GM12878 (cell line): ENCODE measurements around the gene ZNF644. TPM values are rescaled to one million over a fixed set of nuclear protein-coding genes. Genes with fewer than 3 reads are reported as not detected.

Source experiments
- ATAC-seq: fragments of 200-7000 bp; cut with Tn5 transposase; 3 replicates; pipeline ENCODE4 v1.9.1; 2020; ENCODE audit warnings: mild to moderate bottlenecking, moderate library complexity
- BruUV-seq: library from RNA; stranded (reverse); fragments of 400-500 nt; replicated peaks from 2 replicates; lab custom pipeline; 2021; lab: Mats Ljungman, UMichigan
- CTCF ChIA-PET: fragments of 300-600 bp; sonication (Branson Sonifier 250); formaldehyde crosslinking; extraction: SDS; loops from one replicate; lab custom pipeline; 2021; ENCODE audit warnings: inconsistent platforms; lab: Yijun Ruan, JAX
- POLR2A ChIA-PET: fragments of 350-600 bp; formaldehyde crosslinking; extraction: SDS; loops from one replicate; lab custom pipeline; 2021; ENCODE audit warnings: inconsistent platforms; lab: Charles Lee
- RAD21 ChIA-PET: fragments of 300-600 bp; sonication (Branson Sonifier 250); formaldehyde crosslinking; loops from one replicate; lab custom pipeline; 2023; ENCODE audit warnings: antibody characterized with exemption; ENCODE audit not compliant: unreplicated experiment; lab: Charles Lee
- SMC1A ChIA-PET: fragments of 300-600 bp; sonication (Branson Sonifier 250); formaldehyde crosslinking; loops from one replicate; lab custom pipeline; 2023; ENCODE audit not compliant: unreplicated experiment, uncharacterized antibody; lab: Charles Lee
- DNase-seq: peaks from one replicate; pipeline ENCODE4 v3.0.0-alpha.2; 2011; ENCODE audit warnings: low read depth, low spot score
- FAIRE-seq: peaks from 3 replicates; lab custom pipeline; 2011; peaks lifted over from hg19 to GRCh38; lab: Jason Lieb, UNC
- H2AFZ ChIP-seq: 2 replicates; pipeline ENCODE4 v1.6.0; 2011; ENCODE audit warnings: low read depth, low read length, control low read depth; ENCODE audit not compliant: control insufficient read depth
- H3K27ac ChIP-seq: 2 replicates; pipeline ENCODE4 v1.5.1; 2011; ENCODE audit warnings: control low read depth; ENCODE audit not compliant: control insufficient read depth, insufficient read depth
- H3K27me3 ChIP-seq, 2 experiments: replicated peaks in 1 of 2; 2 replicates each; pipeline versions ENCODE4 v1.6.0 to v1.6.1; 2011; ENCODE audit warnings: low read length in 1 of 2; ENCODE audit not compliant: control insufficient read depth in 2 of 2, insufficient read depth in 2 of 2
- H3K36me3 ChIP-seq, 2 experiments: 2 replicates each; pipeline ENCODE4 v1.5.1; 2011; ENCODE audit warnings: low read length in 1 of 2; ENCODE audit not compliant: control insufficient read depth in 2 of 2, insufficient read depth in 2 of 2
- H3K4me1 ChIP-seq: 2 replicates; pipeline ENCODE4 v1.6.1; 2011; ENCODE audit warnings: mild to moderate bottlenecking, low read length, moderate library complexity, mixed read lengths; ENCODE audit not compliant: control insufficient read depth, insufficient read depth
- H3K4me2 ChIP-seq: 2 replicates; pipeline ENCODE4 v1.6.0; 2011; ENCODE audit warnings: control low read depth; ENCODE audit not compliant: control insufficient read depth, insufficient read depth
- H3K4me3 ChIP-seq: fragments of 200-600 bp; sonication (generic); 2 replicates; pipeline ENCODE4 v1.5.1; 2016
- H3K79me2 ChIP-seq: 2 replicates; pipeline ENCODE4 v1.6.0; 2011; ENCODE audit warnings: low read length; ENCODE audit not compliant: control insufficient read depth, insufficient read depth
- H3K9ac ChIP-seq: 2 replicates; pipeline ENCODE4 v1.8.0; 2011; ENCODE audit warnings: low read length, control low read depth, mixed read lengths; ENCODE audit not compliant: control insufficient read depth, insufficient read depth
- H3K9me3 ChIP-seq: replicated peaks from 3 replicates; pipeline ENCODE4 v1.5.1; 2011; ENCODE audit warnings: mild to moderate bottlenecking, low read length; ENCODE audit not compliant: control insufficient read depth, insufficient read depth
- H4K20me1 ChIP-seq: 2 replicates; pipeline ENCODE4 v1.6.0; 2011; ENCODE audit not compliant: control insufficient read depth, insufficient read depth
- CBX5 ChIP-seq: sonication (generic); IDR thresholded peaks from 2 replicates; pipeline ENCODE4 v1.6.1; 2016; ENCODE audit warnings: low read depth, moderate library complexity, mild to moderate bottlenecking, inconsistent platforms
- EZH2 ChIP-seq: IDR thresholded peaks from 2 replicates; pipeline ENCODE4 v1.6.1; 2012; ENCODE audit warnings: low read depth, mild to moderate bottlenecking, control low read depth, inconsistent platforms, low read length, borderline replicate concordance; ENCODE audit not compliant: control insufficient read depth
- KAT2A ChIP-seq: conservative IDR thresholded peaks from 2 replicates; pipeline ENCODE4 v1.6.1; 2011; ENCODE audit warnings: low read depth, low read length; ENCODE audit not compliant: control insufficient read depth
- RAD21 ChIP-seq: IDR thresholded peaks from 2 replicates; pipeline ENCODE4 v1.6.1; 2011; ENCODE audit warnings: mild to moderate bottlenecking, low read depth, low read length, moderate library complexity; ENCODE audit not compliant: insufficient read depth
- WGBS: methylation state at CpG from one replicate; pipeline ENCODE4 v1.1.6; 2016; ENCODE audit warnings: low lambda C conversion rate; ENCODE audit not compliant: insufficient replicate concordance, insufficient coverage; ENCODE audit errors: missing lambda C conversion rate; 5-methylcytosine and 5-hydroxymethylcytosine counted together
- in situ Hi-C: fragments of 300-500 bp; cut with MboI; formaldehyde crosslinking; loops from 9 replicates; pipeline ENCODE4 v1.14.3; 2018; ENCODE audit warnings: mixed read lengths
- intact Hi-C: fragments of 100-400 bp; cut with micrococcal nuclease; formaldehyde crosslinking; loops from one replicate; pipeline ENCODE4 v1.14.2; 2022; ENCODE audit not compliant: unreplicated experiment
- polyA plus RNA-seq, 11 experiments: library from polyadenylated mRNA; depleted of rRNA in 4 of 11; unstranded in 6 of 11; stranded (reverse) in 5 of 11; fragments of >200 nt; fragmentation: Nextera tagmentation in 4 of 11; fragmentation: Illumina TruSeq in 1 of 11; extraction: Ambion mirVana in 4 of 11; extraction: Trizol in 1 of 11; gene quantifications; 1 replicate in 1 of 11; 2 replicates in 10 of 11; pipeline versions ENCODE4 v1.2.1 to v1.2.3, GENCODE V29; 2011 to 2016; ENCODE audit warnings: inconsistent platforms in 2 of 11, missing spikeins in 2 of 11, low read depth in 1 of 11
- total RNA-seq, 4 experiments: library from RNA; depleted of rRNA in 3 of 4; stranded (reverse); fragments of >200 nt in 3 of 4; fragmentation: Illumina TruSeq in 1 of 4; extraction: Trizol in 1 of 4; gene quantifications; 2 replicates each; pipeline versions ENCODE4 v1.2.1 to v1.2.3, GENCODE V29; 2013 to 2021
- TF ChIP-seq, protein P1 (sequence below): IDR thresholded peaks from 2 replicates; pipeline ENCODE4 v1.6.1; 2012; ENCODE audit warnings: low read depth, low read length, improper control_type of control experiment
- TF ChIP-seq, protein P2 (sequence below): IDR thresholded peaks from 2 replicates; pipeline ENCODE4 v1.6.1; 2012; ENCODE audit warnings: mild to moderate bottlenecking, low read depth, low read length
- TF ChIP-seq, protein P3 (sequence below): fragments of 450-650 bp; IDR thresholded peaks from 2 replicates; pipeline ENCODE4 v1.6.1; 2018; ENCODE audit warnings: mild to moderate bottlenecking, low read depth, moderate library complexity; ENCODE audit not compliant: partially characterized antibody

ZNF644 gene
- total and polyA plus RNA-seq, 10 of the 15 experiments (the other 5 are each of a cell fraction or from before 2014, with no cell fraction given) = 17.7 to 55.3 (median 29.5) TPM

GRCh38 chr1:90970208-90970607 lies 51.6 kb downstream of the ZNF644 start:
- no peak overlapping the region for H3K9ac ChIP-seq
- 100% methylated on average over 1 of the region's 1 CpG for WGBS
- peaks cover 0 to 7% of the 10 kb centered on the region in 2 experiments; a peak in 1 of 4 replicates for H3K36me3 ChIP-seq
- no peak overlapping the region for H2AFZ ChIP-seq
- H3K27me3 ChIP-seq = no peaks in the 10 kb centered on the region
- no peaks in the 10 kb centered on the region for H4K20me1 ChIP-seq
- DNase-seq (no peak), ATAC-seq (no peak), FAIRE-seq (no peak)
- ChIA-PET RAD21 (interaction anchor here (1.0 kb wide), 1 partner anchor 195 kb away, joined by 3 read pairs; no protein-coding TSS in a partner anchor), CTCF (interaction anchor here (1.1 kb wide), 1 partner anchor 249 kb away, joined by 4 read pairs; no protein-coding TSS in a partner anchor), SMC1A (interaction anchor here (1.6 kb wide), 1 partner anchor 11 kb away, joined by 4 read pairs; no protein-coding TSS in a partner anchor), POLR2A (no interaction called here)
- H3K4me2 ChIP-seq = no peak overlapping the region
- H3K79me2 ChIP-seq = peaks cover 26% of the 10 kb centered on the region
- no peaks in the 10 kb centered on the region for H3K9me3 ChIP-seq
- no TSS peak for BruUV-seq
- in situ Hi-C loops (no loop called here), intact Hi-C loops (no loop called here)
- peaks cover 6% of the 10 kb centered on the region; the same call in 1 of the 2 replicates for H3K4me1 ChIP-seq
- H3K27ac ChIP-seq = no peak overlapping the region
- no peak overlapping the region for H3K4me3 ChIP-seq
- TF ChIP-seq, protein P1, sequence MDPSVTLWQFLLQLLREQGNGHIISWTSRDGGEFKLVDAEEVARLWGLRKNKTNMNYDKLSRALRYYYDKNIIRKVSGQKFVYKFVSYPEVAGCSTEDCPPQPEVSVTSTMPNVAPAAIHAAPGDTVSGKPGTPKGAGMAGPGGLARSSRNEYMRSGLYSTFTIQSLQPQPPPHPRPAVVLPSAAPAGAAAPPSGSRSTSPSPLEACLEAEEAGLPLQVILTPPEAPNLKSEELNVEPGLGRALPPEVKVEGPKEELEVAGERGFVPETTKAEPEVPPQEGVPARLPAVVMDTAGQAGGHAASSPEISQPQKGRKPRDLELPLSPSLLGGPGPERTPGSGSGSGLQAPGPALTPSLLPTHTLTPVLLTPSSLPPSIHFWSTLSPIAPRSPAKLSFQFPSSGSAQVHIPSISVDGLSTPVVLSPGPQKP = no peak
- TF ChIP-seq, protein P2, sequence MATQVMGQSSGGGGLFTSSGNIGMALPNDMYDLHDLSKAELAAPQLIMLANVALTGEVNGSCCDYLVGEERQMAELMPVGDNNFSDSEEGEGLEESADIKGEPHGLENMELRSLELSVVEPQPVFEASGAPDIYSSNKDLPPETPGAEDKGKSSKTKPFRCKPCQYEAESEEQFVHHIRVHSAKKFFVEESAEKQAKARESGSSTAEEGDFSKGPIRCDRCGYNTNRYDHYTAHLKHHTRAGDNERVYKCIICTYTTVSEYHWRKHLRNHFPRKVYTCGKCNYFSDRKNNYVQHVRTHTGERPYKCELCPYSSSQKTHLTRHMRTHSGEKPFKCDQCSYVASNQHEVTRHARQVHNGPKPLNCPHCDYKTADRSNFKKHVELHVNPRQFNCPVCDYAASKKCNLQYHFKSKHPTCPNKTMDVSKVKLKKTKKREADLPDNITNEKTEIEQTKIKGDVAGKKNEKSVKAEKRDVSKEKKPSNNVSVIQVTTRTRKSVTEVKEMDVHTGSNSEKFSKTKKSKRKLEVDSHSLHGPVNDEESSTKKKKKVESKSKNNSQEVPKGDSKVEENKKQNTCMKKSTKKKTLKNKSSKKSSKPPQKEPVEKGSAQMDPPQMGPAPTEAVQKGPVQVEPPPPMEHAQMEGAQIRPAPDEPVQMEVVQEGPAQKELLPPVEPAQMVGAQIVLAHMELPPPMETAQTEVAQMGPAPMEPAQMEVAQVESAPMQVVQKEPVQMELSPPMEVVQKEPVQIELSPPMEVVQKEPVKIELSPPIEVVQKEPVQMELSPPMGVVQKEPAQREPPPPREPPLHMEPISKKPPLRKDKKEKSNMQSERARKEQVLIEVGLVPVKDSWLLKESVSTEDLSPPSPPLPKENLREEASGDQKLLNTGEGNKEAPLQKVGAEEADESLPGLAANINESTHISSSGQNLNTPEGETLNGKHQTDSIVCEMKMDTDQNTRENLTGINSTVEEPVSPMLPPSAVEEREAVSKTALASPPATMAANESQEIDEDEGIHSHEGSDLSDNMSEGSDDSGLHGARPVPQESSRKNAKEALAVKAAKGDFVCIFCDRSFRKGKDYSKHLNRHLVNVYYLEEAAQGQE = no peak
- TF ChIP-seq EZH2 (no peak), RAD21 (no peak), CBX5 (no peak), KAT2A (no peak)
- TF ChIP-seq, protein P3, sequence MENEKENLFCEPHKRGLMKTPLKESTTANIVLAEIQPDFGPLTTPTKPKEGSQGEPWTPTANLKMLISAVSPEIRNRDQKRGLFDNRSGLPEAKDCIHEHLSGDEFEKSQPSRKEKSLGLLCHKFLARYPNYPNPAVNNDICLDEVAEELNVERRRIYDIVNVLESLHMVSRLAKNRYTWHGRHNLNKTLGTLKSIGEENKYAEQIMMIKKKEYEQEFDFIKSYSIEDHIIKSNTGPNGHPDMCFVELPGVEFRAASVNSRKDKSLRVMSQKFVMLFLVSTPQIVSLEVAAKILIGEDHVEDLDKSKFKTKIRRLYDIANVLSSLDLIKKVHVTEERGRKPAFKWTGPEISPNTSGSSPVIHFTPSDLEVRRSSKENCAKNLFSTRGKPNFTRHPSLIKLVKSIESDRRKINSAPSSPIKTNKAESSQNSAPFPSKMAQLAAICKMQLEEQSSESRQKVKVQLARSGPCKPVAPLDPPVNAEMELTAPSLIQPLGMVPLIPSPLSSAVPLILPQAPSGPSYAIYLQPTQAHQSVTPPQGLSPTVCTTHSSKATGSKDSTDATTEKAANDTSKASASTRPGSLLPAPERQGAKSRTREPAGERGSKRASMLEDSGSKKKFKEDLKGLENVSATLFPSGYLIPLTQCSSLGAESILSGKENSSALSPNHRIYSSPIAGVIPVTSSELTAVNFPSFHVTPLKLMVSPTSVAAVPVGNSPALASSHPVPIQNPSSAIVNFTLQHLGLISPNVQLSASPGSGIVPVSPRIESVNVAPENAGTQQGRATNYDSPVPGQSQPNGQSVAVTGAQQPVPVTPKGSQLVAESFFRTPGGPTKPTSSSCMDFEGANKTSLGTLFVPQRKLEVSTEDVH = no peak
